Type B pancreatic cell (in vitro differentiated cells): ENCODE measurements around the gene KIF3C. TPM values are rescaled to one million over a fixed set of nuclear protein-coding genes. Genes with fewer than 3 reads are reported as not detected.

Experiments used
- DNase-seq: peaks from one replicate; pipeline ENCODE4 v3.0.0; 2021; ENCODE audit warnings: mixed read lengths; ENCODE audit not compliant: unreplicated experiment; ENCODE audit errors: extremely low spot score
- H3K27ac Mint-ChIP-seq: 2 replicates; pipeline ENCODE4 v1.8.0; 2021; ENCODE audit warnings: mild to moderate bottlenecking, mixed read lengths
- H3K27me3 Mint-ChIP-seq: 2 replicates; pipeline ENCODE4 v1.8.0; 2021; ENCODE audit warnings: mixed read lengths
- H3K36me3 Mint-ChIP-seq: 2 replicates; pipeline ENCODE4 v1.8.0; 2021; ENCODE audit warnings: mixed read lengths
- H3K4me1 Mint-ChIP-seq: one replicate; pipeline ENCODE4 v1.8.0; 2021; ENCODE audit warnings: mixed read lengths; ENCODE audit not compliant: unreplicated experiment
- H3K4me3 Mint-ChIP-seq: 2 replicates; pipeline ENCODE4 v1.8.0; 2021; ENCODE audit warnings: mild to moderate bottlenecking, mixed read lengths
- H3K9me3 Mint-ChIP-seq: 2 replicates; pipeline ENCODE4 v1.8.0; 2021; ENCODE audit warnings: mixed read lengths
- CTCF ChIP-seq: fragments of 200-600 bp; sonication (generic); conservative IDR thresholded peaks from 2 replicates; pipeline ENCODE4 v1.5.0; 2021; ENCODE audit warnings: antibody characterized with exemption, mild to moderate bottlenecking
- total RNA-seq: library from RNA; stranded (reverse); gene quantifications from 2 replicates; pipeline ENCODE4 v1.2.1, GENCODE V29; 2021; ENCODE audit warnings: low replicate concordance

KIF3C gene
- total RNA-seq, 1 donor from 2014 or later: 25.5 TPM

GRCh38 chr2:25881764-25882163, 100.5 kb downstream of the KIF3C start:
- Mint-ChIP-seq H3K27me3 (peaks cover 38% of the 10 kb centered on the region), H3K4me1 (peaks cover 10% of the 10 kb centered on the region), H3K36me3 (no peaks in the 10 kb centered on the region), H3K9me3 (no peaks in the 10 kb centered on the region), H3K27ac (no peak overlapping the region), H3K4me3 (no peak overlapping the region)
- no peak for TF ChIP-seq CTCF
- DNase-seq: no peak

GRCh38 chr2:25879133-25879730, 103.1 kb downstream of the KIF3C start:
- no peaks in the 10 kb centered on the region for H3K9me3 Mint-ChIP-seq

GRCh38 chr2:25878361-25879132, 103.8 kb downstream of the KIF3C start, which contains the start of gene ASXL2:
TSS of gene ASXL2 (minus strand) at chr2:25878487. CDS start at chr2:25878222, 265 bp downstream.
- Mint-ChIP-seq H3K4me3 (peak within 1 kb of the TSS; percentile 99), H3K27ac (peak within 1 kb of the TSS; percentile 97), H3K36me3 (peaks cover 4% of the 10 kb centered on the region), H3K9me3 (no peaks in the 10 kb centered on the region), H3K4me1 (peaks cover 21% of the 10 kb centered on the region), H3K27me3 (peaks cover 27% of the 10 kb centered on the region)
- no peak for TF ChIP-seq CTCF
- peak; percentile 97 for DNase-seq

More at GRCh38 chr2:25879133-25879730, 103.1 kb downstream of the KIF3C start:
- H3K4me3 Mint-ChIP-seq: peak overlapping the region; percentile 99
- H3K4me1 Mint-ChIP-seq: peaks cover 21% of the 10 kb centered on the region
- no peak for DNase-seq
- H3K27me3 Mint-ChIP-seq: peaks cover 34% of the 10 kb centered on the region
- H3K27ac Mint-ChIP-seq: peak overlapping the region; percentile 97
- no peak for TF ChIP-seq CTCF
- H3K36me3 Mint-ChIP-seq: peaks cover 4% of the 10 kb centered on the region

- peaks cover 21% of the 10 kb centered on the region for H3K4me1 Mint-ChIP-seq
- no peak for DNase-seq
- no peaks in the 10 kb centered on the region for H3K9me3 Mint-ChIP-seq
- TF ChIP-seq CTCF: no peak
- H3K4me3 Mint-ChIP-seq: peak overlapping the region; percentile 99
- H3K27me3 Mint-ChIP-seq: peaks cover 24% of the 10 kb centered on the region
- H3K27ac Mint-ChIP-seq: peak overlapping the region; percentile 97
- H3K36me3 Mint-ChIP-seq: peaks cover 4% of the 10 kb centered on the region
Measured at GRCh38 chr2:25877431-25878360, 104.6 kb downstream of the KIF3C start.

Other genes starting within 250 kb of the KIF3C start
- 29.2 and 32.3 TPM in 2 replicates for gene ASXL2, start 104.0 kb downstream of the KIF3C start, total RNA-seq
- 143 and 186 TPM in 2 replicates for gene RAB10, start 51.6 kb upstream of the KIF3C start, total RNA-seq
- 3.1 and 16.9 TPM in 2 replicates for gene GAREM2, start 190.6 kb upstream of the KIF3C start, total RNA-seq